PC-9 (cell line): ENCODE measurements around the gene CHKA. TPM values are rescaled to one million over a fixed set of nuclear protein-coding genes. Genes with fewer than 3 reads are reported as not detected.

ENCODE experiments used
- BruUV-seq: library from RNA; stranded (reverse); fragments of 400-500 nt; replicated peaks from 2 replicates; lab custom pipeline; 2021; lab: Mats Ljungman, UMichigan
- CTCF ChIA-PET: fragments of 300-600 bp; sonication (Branson Sonifier 250); formaldehyde crosslinking; loops from one replicate; lab custom pipeline; 2022; ENCODE audit warnings: antibody characterized with exemption; lab: Charles Lee
- POLR2A ChIA-PET: fragments of 300-600 bp; sonication (Branson Sonifier 250); formaldehyde crosslinking; loops from one replicate; lab custom pipeline; 2022; ENCODE audit warnings: antibody characterized with exemption; ENCODE audit not compliant: unreplicated experiment; lab: Charles Lee
- DNase-seq, 2 experiments: peaks; one replicate each; pipeline versions ENCODE4 v3.0.0 to v3.0.0-alpha.2; 2015 to 2022; ENCODE audit warnings: mixed read lengths in 1 of 2
- H2AFZ ChIP-seq: fragments of 200-600 bp; sonication (generic); 2 replicates; pipeline ENCODE4 v1.8.1; 2017; ENCODE audit warnings: antibody characterized with exemption
- H3F3A ChIP-seq: fragments of 200-600 bp; sonication (generic); 2 replicates; pipeline ENCODE4 v1.8.1; 2017; ENCODE audit warnings: antibody characterized with exemption, mild to moderate bottlenecking, low read depth; ENCODE audit not compliant: insufficient read depth
- H3K27ac ChIP-seq: fragments of 200-600 bp; sonication (generic); 2 replicates; pipeline ENCODE4 v1.6.1; 2016; ENCODE audit warnings: mixed run types
- H3K27me3 ChIP-seq: fragments of 200-600 bp; sonication (generic); 2 replicates; pipeline ENCODE4 v1.6.1; 2016; ENCODE audit warnings: low read depth, mixed run types; ENCODE audit not compliant: insufficient read depth
- H3K36me3 ChIP-seq: fragments of 200-600 bp; sonication (generic); 2 replicates; pipeline ENCODE4 v1.6.1; 2016; ENCODE audit warnings: low read depth, mixed run types
- H3K4me1 ChIP-seq: fragments of 200-600 bp; sonication (generic); replicated peaks from 2 replicates; pipeline ENCODE4 v1.6.1; 2016; ENCODE audit warnings: mixed run types; ENCODE audit not compliant: insufficient read depth
- H3K4me2 ChIP-seq: fragments of 200-600 bp; sonication (generic); 2 replicates; pipeline ENCODE4 v1.6.1; 2017; ENCODE audit warnings: mixed run types
- H3K4me3 ChIP-seq: fragments of 200-600 bp; sonication (generic); 2 replicates; pipeline ENCODE4 v1.6.1; 2016; ENCODE audit warnings: mixed run types
- H3K79me2 ChIP-seq: fragments of 200-600 bp; sonication (generic); 2 replicates; pipeline ENCODE4 v1.6.1; 2017; ENCODE audit warnings: low read depth, mixed run types
- H3K9me2 ChIP-seq: fragments of 200-600 bp; sonication (generic); 2 replicates; pipeline ENCODE4 v1.8.1; 2017; ENCODE audit warnings: mild to moderate bottlenecking; ENCODE audit not compliant: insufficient read depth
- H3K9me3 ChIP-seq: fragments of 200-600 bp; sonication (generic); 2 replicates; pipeline ENCODE4 v1.8.1; 2016; ENCODE audit warnings: low read depth; ENCODE audit not compliant: insufficient read depth
- H4K20me1 ChIP-seq: fragments of 200-600 bp; sonication (generic); 2 replicates; pipeline ENCODE4 v1.8.1; 2017; ENCODE audit not compliant: insufficient read depth
- CTCF ChIP-seq: fragments of 200-600 bp; sonication (generic); conservative IDR thresholded peaks from 2 replicates; pipeline ENCODE4 v1.6.1; 2017; ENCODE audit warnings: mixed run types, antibody characterized with exemption, mild to moderate bottlenecking, moderate library complexity
- EZH2 ChIP-seq: fragments of 200-600 bp; sonication (generic); IDR thresholded peaks from 2 replicates; pipeline ENCODE4 v1.8.0; 2017; ENCODE audit warnings: antibody characterized with exemption, low read depth
- intact Hi-C: fragments of 100-400 bp; cut with micrococcal nuclease; formaldehyde crosslinking; loops from one replicate; pipeline ENCODE4 v1.10.0; 2022; ENCODE audit not compliant: unreplicated experiment
- total RNA-seq: library from RNA; stranded (reverse); gene quantifications from 2 replicates; pipeline ENCODE4 v1.2.3, GENCODE V29; 2021

The CHKA gene
- total RNA-seq, 1 experiment from 2014 or later = 90.5 TPM

GRCh38 chr11:68167474-68167873 is 46.3 kb upstream of the CHKA start:
- no peaks in the 10 kb centered on the region for H4K20me1 ChIP-seq
- H3F3A ChIP-seq = peaks cover 9% of the 10 kb centered on the region; the same call in 1 of the 2 replicates
- CTCF ChIA-PET = interaction anchor here (0.6 kb wide), 1 partner anchor 10 kb away, joined by 3 read pairs; no protein-coding TSS in a partner anchor
- intact Hi-C loops = no loop called here
- BruUV-seq = no TSS peak
- no peak overlapping the region for H3K4me2 ChIP-seq
- POLR2A ChIA-PET = no interaction called here
- H3K4me1 ChIP-seq = peaks cover 11% of the 10 kb centered on the region; the same call in 1 of the 2 replicates
- H3K9me3 ChIP-seq = no peaks in the 10 kb centered on the region
- H3K27me3 ChIP-seq = no peaks in the 10 kb centered on the region
- DNase-seq = no peak
- TF ChIP-seq CTCF (no peak), EZH2 (no peak)
- H3K79me2 ChIP-seq = no peaks in the 10 kb centered on the region
- no peak overlapping the region for H3K27ac ChIP-seq
- H3K9me2 ChIP-seq = no peaks in the 10 kb centered on the region
- H2AFZ ChIP-seq = no peak overlapping the region
- H3K36me3 ChIP-seq = peaks cover 35% of the 10 kb centered on the region
- no peak overlapping the region for H3K4me3 ChIP-seq

- Histone ChIP-seq H3K9me3 (no peaks in the 10 kb centered on the region), H3K27me3 (no peaks in the 10 kb centered on the region), H4K20me1 (no peaks in the 10 kb centered on the region), H3K4me3 (no peak overlapping the region), H3K4me2 (no peak overlapping the region), H2AFZ (no peak overlapping the region), H3K4me1 (peaks cover 11% of the 10 kb centered on the region; the same call in 1 of the 2 replicates), H3F3A (peaks cover 9% of the 10 kb centered on the region; the same call in 1 of the 2 replicates), H3K36me3 (peaks cover 33% of the 10 kb centered on the region), H3K79me2 (no peaks in the 10 kb centered on the region), H3K27ac (no peak overlapping the region), H3K9me2 (no peaks in the 10 kb centered on the region)
- DNase-seq = no peak
- intact Hi-C loops = no loop called here
- CTCF ChIA-PET = no interaction called here
- POLR2A ChIA-PET = no interaction called here
- TF ChIP-seq EZH2 = no peak
- no TSS peak for BruUV-seq
Observed at GRCh38 chr11:68166969-68167368, 45.8 kb upstream of the CHKA start.

GRCh38 chr11:68165601-68166000 is 44.4 kb upstream of the CHKA start:
- no peaks in the 10 kb centered on the region for H3K79me2 ChIP-seq
- H2AFZ ChIP-seq = no peak overlapping the region
- H3K4me1 ChIP-seq = peaks cover 14% of the 10 kb centered on the region
- TF ChIP-seq EZH2 = no peak
- no peak for TF ChIP-seq CTCF
- H3K27ac ChIP-seq = no peak overlapping the region
- no peaks in the 10 kb centered on the region for H3K9me3 ChIP-seq
- H3K36me3 ChIP-seq = peaks cover 31% of the 10 kb centered on the region
- no peaks in the 10 kb centered on the region for H3K27me3 ChIP-seq
- intact Hi-C loops = no loop called here
- no peaks in the 10 kb centered on the region for H3K9me2 ChIP-seq
- H3F3A ChIP-seq = peaks cover 14% of the 10 kb centered on the region; the same call in 1 of the 2 replicates
- CTCF ChIA-PET = no interaction called here
- no peaks in the 10 kb centered on the region for H4K20me1 ChIP-seq
- DNase-seq = no peak
- H3K4me3 ChIP-seq = no peak overlapping the region
- POLR2A ChIA-PET = no interaction called here
- BruUV-seq = no TSS peak
- H3K4me2 ChIP-seq = no peak overlapping the region

GRCh38 chr11:68164437-68164836 is 43.2 kb upstream of the CHKA start:
- H3K9me3 ChIP-seq = no peaks in the 10 kb centered on the region
- no peaks in the 10 kb centered on the region for H3K27me3 ChIP-seq
- POLR2A ChIA-PET = interaction anchor here (0.5 to 0.7 kb wide), 3 partner anchors 44 to 567 kb away, joined by 3 to 6 read pairs (median 3); no protein-coding TSS in a partner anchor
- intact Hi-C loops = no loop called here
- no peaks in the 10 kb centered on the region for H4K20me1 ChIP-seq
- H3K4me2 ChIP-seq = no peak overlapping the region
- BruUV-seq = no TSS peak
- no peak overlapping the region for H3K4me3 ChIP-seq
- H3K27ac ChIP-seq = no peak overlapping the region
- H3K36me3 ChIP-seq = peaks cover 19% of the 10 kb centered on the region
- DNase-seq = peak in 1 of 2 experiments; percentile 47
- H3K79me2 ChIP-seq = no peaks in the 10 kb centered on the region
- no peaks in the 10 kb centered on the region for H3K9me2 ChIP-seq
- peaks cover 25% of the 10 kb centered on the region for H3K4me1 ChIP-seq
- H3F3A ChIP-seq = peaks cover 24% of the 10 kb centered on the region; the same call in 1 of the 2 replicates
- H2AFZ ChIP-seq = no peak overlapping the region
- no peak for TF ChIP-seq EZH2
- TF ChIP-seq CTCF = no peak
- CTCF ChIA-PET = interaction anchor here (0.5 kb wide), 1 partner anchor 63 kb away, joined by 3 read pairs; no protein-coding TSS in a partner anchor
